Keratinocyte (primary cell): ENCODE measurements around the gene FAM180B. TPM values are rescaled to one million over a fixed set of nuclear protein-coding genes. Genes with fewer than 3 reads are reported as not detected.

Experiments used
- DNase-seq: peaks from one replicate; pipeline ENCODE4 v3.0.0-alpha.2; 2011; ENCODE audit warnings: low read depth, missing footprints, low spot score
- FAIRE-seq: peaks from 2 replicates; lab custom pipeline; 2011; peaks lifted over from hg19 to GRCh38; lab: Jason Lieb, UNC
- H2AFZ ChIP-seq: 2 replicates; pipeline ENCODE4 v1.6.0; 2012; ENCODE audit warnings: low read length, control low read depth, inconsistent platforms; ENCODE audit not compliant: control insufficient read depth
- H3K27ac ChIP-seq: 2 replicates; pipeline ENCODE4 v1.5.1; 2011; ENCODE audit warnings: low read length; ENCODE audit not compliant: control insufficient read depth, insufficient read depth
- H3K27me3 ChIP-seq: 3 replicates; pipeline ENCODE4 v1.6.0; 2011; ENCODE audit warnings: low read length; ENCODE audit not compliant: control insufficient read depth, insufficient read depth; ENCODE audit errors: extremely low read depth
- H3K36me3 ChIP-seq, 2 experiments: 2 replicates in 1 of 2; 3 replicates in 1 of 2; pipeline ENCODE4 v1.5.1; 2011; ENCODE audit warnings: low read length in 2 of 2, mild to moderate bottlenecking in 1 of 2; ENCODE audit not compliant: control insufficient read depth in 2 of 2, insufficient read depth in 2 of 2; ENCODE audit errors: extremely low read depth in 1 of 2
- H3K4me1 ChIP-seq: 3 replicates; pipeline ENCODE4 v1.5.1; 2011; ENCODE audit warnings: low read length; ENCODE audit not compliant: control insufficient read depth, insufficient read depth; ENCODE audit errors: extremely low read depth
- H3K4me2 ChIP-seq: 3 replicates; pipeline ENCODE4 v1.6.0; 2011; ENCODE audit warnings: low read depth, low read length; ENCODE audit not compliant: control insufficient read depth, insufficient read depth; ENCODE audit errors: extremely low read depth
- H3K4me3 ChIP-seq, 3 experiments: fragments of 200-600 bp in 1 of 3; sonication (generic) in 1 of 3; 2 replicates in 2 of 3; 3 replicates in 1 of 3; pipeline ENCODE4 v1.5.1; 2011 to 2016; ENCODE audit warnings: low read length in 3 of 3, mild to moderate bottlenecking in 3 of 3, control low read depth in 2 of 3, inconsistent platforms in 1 of 3, low read depth in 1 of 3, mixed read lengths in 1 of 3, mixed run types in 1 of 3, moderate library complexity in 1 of 3; ENCODE audit not compliant: control insufficient read depth in 2 of 3, insufficient read depth in 2 of 3; ENCODE audit errors: extremely low read depth in 1 of 3
- H3K79me2 ChIP-seq: 2 replicates; pipeline ENCODE4 v1.6.0; 2012; ENCODE audit warnings: low read length; ENCODE audit not compliant: control insufficient read depth, insufficient read depth
- H3K9ac ChIP-seq: 3 replicates; pipeline ENCODE4 v1.6.0; 2011; ENCODE audit warnings: low read length; ENCODE audit not compliant: control insufficient read depth, insufficient read depth; ENCODE audit errors: extremely low read depth
- H3K9me1 ChIP-seq: 3 replicates; pipeline ENCODE4 v1.6.0; 2011; ENCODE audit warnings: low read length; ENCODE audit not compliant: control insufficient read depth, insufficient read depth; ENCODE audit errors: extremely low read depth
- H3K9me3 ChIP-seq: 2 replicates; pipeline ENCODE4 v1.5.1; 2012; ENCODE audit warnings: low read depth, low read length; ENCODE audit not compliant: control insufficient read depth
- H4K20me1 ChIP-seq: 3 replicates; pipeline ENCODE4 v1.6.0; 2011; ENCODE audit warnings: low read length; ENCODE audit not compliant: control insufficient read depth, insufficient read depth; ENCODE audit errors: extremely low read depth
- CTCF ChIP-seq, 3 experiments: IDR thresholded peaks in 1 of 3; conservative IDR thresholded peaks in 1 of 3; optimal IDR thresholded peaks in 1 of 3; 2 replicates in 2 of 3; 3 replicates in 1 of 3; pipeline versions ENCODE3 to v1.5.1; 2011; ENCODE audit warnings: low read length in 3 of 3, mild to moderate bottlenecking in 3 of 3, moderate library complexity in 2 of 3, control low read depth in 1 of 3, inconsistent platforms in 1 of 3; ENCODE audit not compliant: insufficient read depth in 2 of 3; ENCODE audit errors: extremely low read depth in 1 of 3
- EZH2 ChIP-seq: IDR thresholded peaks from one replicate; pipeline ENCODE4 v1.6.1; 2012; ENCODE audit warnings: inconsistent platforms, mild to moderate bottlenecking, low read length, moderate library complexity
- dilution Hi-C: fragments of 300-500 bp; cut with MboI; formaldehyde crosslinking; loops from one replicate; pipeline ENCODE4 v1.7.0; 2020; ENCODE audit warnings: low sequenced_read_pairs; ENCODE audit not compliant: extremely low pct_ligation_motif_present
- polyA plus RNA-seq, 5 experiments: library from polyadenylated mRNA; depleted of rRNA in 3 of 5; stranded (reverse) in 3 of 5; stranded (forward) in 1 of 5; unstranded in 1 of 5; fragments of >200 nt; gene quantifications; 1 replicate in 1 of 5; 2 replicates in 3 of 5; 3 replicates in 1 of 5; pipeline versions ENCODE4 v1.2.1 to v1.2.3, GENCODE V29; 2011 to 2012; ENCODE audit warnings: missing spikeins in 2 of 5, low read depth in 1 of 5, low replicate concordance in 1 of 5

FAM180B gene
- polyA plus RNA-seq, 1 donor (not counting 4 experiments of a cell fraction or from before 2014, with no cell fraction given) = not detected

- no peak overlapping the region for H2AFZ ChIP-seq
- no peak overlapping the region for H3K27ac ChIP-seq
- H3K9me1 ChIP-seq = no peaks in the 10 kb centered on the region
- dilution Hi-C loops = no loop called here
- DNase-seq (no peak), FAIRE-seq (no peak)
- H3K9me3 ChIP-seq = no peaks in the 10 kb centered on the region
- TF ChIP-seq EZH2 (no peak), CTCF (optimal IDR thresholded peaks at IDR 0.05 in 1 of 3, IDR thresholded peaks at IDR 0.05 in 1 of 3, conservative IDR thresholded peaks at IDR 0.05 in 1 of 3; ENCODE audit: extremely low read depth in 1 of 3, insufficient read depth in 2 of 3, low read length in 3 of 3) (no peak)
- no peaks in the 10 kb centered on the region for H3K4me1 ChIP-seq
- no peak overlapping the region for H3K9ac ChIP-seq
- H3K4me2 ChIP-seq = no peak overlapping the region
- H3K79me2 ChIP-seq = no peaks in the 10 kb centered on the region
- no peak overlapping the region for H3K4me3 ChIP-seq
- no peaks in the 10 kb centered on the region for H3K36me3 ChIP-seq
- no peaks in the 10 kb centered on the region for H3K27me3 ChIP-seq
- H4K20me1 ChIP-seq = no peaks in the 10 kb centered on the region
Observed at GRCh38 chr11:47605921-47606320, 19.4 kb downstream of the FAM180B start.

GRCh38 chr11:47606731-47607130 lies 20.3 kb downstream of the FAM180B start:
- FAIRE-seq (no peak), DNase-seq (no peak)
- no peaks in the 10 kb centered on the region for H3K79me2 ChIP-seq
- H3K9me3 ChIP-seq = no peaks in the 10 kb centered on the region
- dilution Hi-C loops = no loop called here
- H4K20me1 ChIP-seq = no peaks in the 10 kb centered on the region
- no peak overlapping the region for H3K27ac ChIP-seq
- TF ChIP-seq CTCF (optimal IDR thresholded peaks at IDR 0.05 in 1 of 3, IDR thresholded peaks at IDR 0.05 in 1 of 3, conservative IDR thresholded peaks at IDR 0.05 in 1 of 3; ENCODE audit: extremely low read depth in 1 of 3, insufficient read depth in 2 of 3, low read length in 3 of 3) (no peak), EZH2 (no peak)
- no peaks in the 10 kb centered on the region for H3K27me3 ChIP-seq
- H3K4me1 ChIP-seq = no peaks in the 10 kb centered on the region
- no peak overlapping the region for H2AFZ ChIP-seq
- no peak overlapping the region for H3K9ac ChIP-seq
- no peak overlapping the region for H3K4me2 ChIP-seq
- H3K9me1 ChIP-seq = no peaks in the 10 kb centered on the region
- H3K36me3 ChIP-seq = no peaks in the 10 kb centered on the region
- H3K4me3 ChIP-seq = no peak overlapping the region
